Neural progenitor cell (in vitro differentiated cells): ENCODE data around the gene PXDN. TPM values are rescaled to one million over a fixed set of nuclear protein-coding genes. Genes with fewer than 3 reads are reported as not detected.

Source experiments
- DNase-seq: peaks from one replicate; pipeline ENCODE4 v3.0.0-alpha.2; 2016; ENCODE audit warnings: low spot score
- H2AFZ ChIP-seq: fragments of 200-600 bp; sonication (generic); replicated peaks from 2 replicates; pipeline ENCODE4 v1.6.1; 2016; ENCODE audit warnings: antibody characterized with exemption
- H3F3A ChIP-seq: fragments of 200-600 bp; sonication (generic); 2 replicates; pipeline ENCODE4 v1.6.1; 2016; ENCODE audit warnings: antibody characterized with exemption, low read depth
- H3K27ac ChIP-seq: fragments of 200-600 bp; sonication (generic); 2 replicates; pipeline ENCODE4 v1.5.1; 2016; ENCODE audit warnings: mild to moderate bottlenecking
- H3K27me3 ChIP-seq: fragments of 200-600 bp; sonication (generic); 2 replicates; pipeline ENCODE4 v1.6.1; 2016; ENCODE audit warnings: mild to moderate bottlenecking, moderate library complexity
- H3K36me3 ChIP-seq: fragments of 200-600 bp; sonication (generic); 2 replicates; pipeline ENCODE4 v1.5.1; 2016
- H3K4me1 ChIP-seq: fragments of 200-600 bp; sonication (generic); 2 replicates; pipeline ENCODE4 v1.6.1; 2016; ENCODE audit warnings: mixed run types
- H3K4me2 ChIP-seq: fragments of 200-600 bp; sonication (generic); 2 replicates; pipeline ENCODE4 v1.6.1; 2016
- H3K4me3 ChIP-seq: fragments of 200-600 bp; sonication (generic); 2 replicates; pipeline ENCODE4 v1.5.1; 2016
- H3K79me2 ChIP-seq: fragments of 200-600 bp; sonication (generic); 2 replicates; pipeline ENCODE4 v1.6.1; 2016; ENCODE audit warnings: low read depth
- H3K9ac ChIP-seq: fragments of 200-600 bp; sonication (generic); 2 replicates; pipeline ENCODE4 v1.6.1; 2016
- H3K9me3 ChIP-seq: fragments of 200-600 bp; sonication (generic); 2 replicates; pipeline ENCODE4 v1.5.1; 2016; ENCODE audit warnings: low read depth
- H4K20me1 ChIP-seq: fragments of 200-600 bp; sonication (generic); 2 replicates; pipeline ENCODE4 v1.6.1; 2016; ENCODE audit warnings: low read depth
- H3K27ac Mint-ChIP-seq: 3 replicates; pipeline ENCODE4 v1.8.0; 2021; ENCODE audit warnings: mixed read lengths
- H3K27me3 Mint-ChIP-seq: 2 replicates; pipeline ENCODE4 v1.8.0; 2022; ENCODE audit warnings: low read depth, mild to moderate bottlenecking, inconsistent platforms, moderate library complexity, mixed read lengths; ENCODE audit not compliant: insufficient read depth
- H3K36me3 Mint-ChIP-seq: 3 replicates; pipeline ENCODE4 v1.8.0; 2021; ENCODE audit warnings: mixed read lengths
- H3K4me1 Mint-ChIP-seq: 3 replicates; pipeline ENCODE4 v1.8.0; 2021; ENCODE audit warnings: mixed read lengths
- H3K4me3 Mint-ChIP-seq: 3 replicates; pipeline ENCODE4 v1.8.0; 2021; ENCODE audit warnings: mild to moderate bottlenecking, moderate library complexity, mixed read lengths
- H3K9me3 Mint-ChIP-seq: 3 replicates; pipeline ENCODE4 v1.8.0; 2020; ENCODE audit warnings: mixed read lengths
- EZH2 ChIP-seq: fragments of 200-600 bp; sonication (generic); IDR thresholded peaks from 2 replicates; pipeline ENCODE4 v1.6.1; 2017; ENCODE audit warnings: antibody characterized with exemption, mild to moderate bottlenecking, moderate library complexity
- EZH2phosphoT487 ChIP-seq: fragments of 200-600 bp; sonication (generic); IDR thresholded peaks from 2 replicates; pipeline ENCODE4 v1.6.1; 2017; ENCODE audit warnings: antibody characterized with exemption
- total RNA-seq: library from RNA; depleted of rRNA; stranded (reverse); fragments of >200 nt; gene quantifications from 2 replicates; pipeline ENCODE4 v1.2.3, GENCODE V29; 2015; ENCODE audit warnings: low replicate concordance
- TF ChIP-seq, protein P1 (sequence below): fragments of 200-600 bp; sonication (generic); IDR thresholded peaks from 2 replicates; pipeline ENCODE4 v1.5.1; 2017; ENCODE audit warnings: antibody characterized with exemption, mild to moderate bottlenecking

The PXDN gene
- total RNA-seq, 1 donor from 2014 or later, result 118 TPM

- Histone ChIP-seq H3K4me1 (peaks cover 20% of the 10 kb centered on the region), H3K4me2 (no peak overlapping the region), H3K9ac (no peak overlapping the region), H3K27me3 (no peaks in the 10 kb centered on the region), H3F3A (peaks cover 3% of the 10 kb centered on the region), H3K9me3 (no peaks in the 10 kb centered on the region), H3K27ac (no peak overlapping the region), H2AFZ (no peak overlapping the region), H3K4me3 (no peak overlapping the region), H3K36me3 (no peaks in the 10 kb centered on the region), H4K20me1 (no peaks in the 10 kb centered on the region), H3K79me2 (no peaks in the 10 kb centered on the region)
- Mint-ChIP-seq H3K4me3 (no peak overlapping the region), H3K36me3 (peaks cover 2% of the 10 kb centered on the region), H3K4me1 (peaks cover 26% of the 10 kb centered on the region), H3K27ac (no peak overlapping the region), H3K27me3 (peaks cover 5% of the 10 kb centered on the region), H3K9me3 (peaks cover 3% of the 10 kb centered on the region)
- TF ChIP-seq EZH2 (no peak), EZH2phosphoT487 (no peak)
- TF ChIP-seq, protein P1, sequence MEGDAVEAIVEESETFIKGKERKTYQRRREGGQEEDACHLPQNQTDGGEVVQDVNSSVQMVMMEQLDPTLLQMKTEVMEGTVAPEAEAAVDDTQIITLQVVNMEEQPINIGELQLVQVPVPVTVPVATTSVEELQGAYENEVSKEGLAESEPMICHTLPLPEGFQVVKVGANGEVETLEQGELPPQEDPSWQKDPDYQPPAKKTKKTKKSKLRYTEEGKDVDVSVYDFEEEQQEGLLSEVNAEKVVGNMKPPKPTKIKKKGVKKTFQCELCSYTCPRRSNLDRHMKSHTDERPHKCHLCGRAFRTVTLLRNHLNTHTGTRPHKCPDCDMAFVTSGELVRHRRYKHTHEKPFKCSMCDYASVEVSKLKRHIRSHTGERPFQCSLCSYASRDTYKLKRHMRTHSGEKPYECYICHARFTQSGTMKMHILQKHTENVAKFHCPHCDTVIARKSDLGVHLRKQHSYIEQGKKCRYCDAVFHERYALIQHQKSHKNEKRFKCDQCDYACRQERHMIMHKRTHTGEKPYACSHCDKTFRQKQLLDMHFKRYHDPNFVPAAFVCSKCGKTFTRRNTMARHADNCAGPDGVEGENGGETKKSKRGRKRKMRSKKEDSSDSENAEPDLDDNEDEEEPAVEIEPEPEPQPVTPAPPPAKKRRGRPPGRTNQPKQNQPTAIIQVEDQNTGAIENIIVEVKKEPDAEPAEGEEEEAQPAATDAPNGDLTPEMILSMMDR, result no peak
- DNase-seq, result no peak
Measured at GRCh38 chr2:1609485-1610095, 134.7 kb downstream of the PXDN start.

- H3K9me3 Mint-ChIP-seq, result peaks cover 3% of the 10 kb centered on the region
- Histone ChIP-seq H2AFZ (no peak overlapping the region), H3K4me3 (no peak overlapping the region), H3K4me1 (peaks cover 14% of the 10 kb centered on the region), H3K9me3 (no peaks in the 10 kb centered on the region), H3K79me2 (no peaks in the 10 kb centered on the region), H4K20me1 (no peaks in the 10 kb centered on the region), H3K36me3 (no peaks in the 10 kb centered on the region), H3K9ac (no peak overlapping the region), H3K27ac (no peak overlapping the region), H3K27me3 (no peaks in the 10 kb centered on the region), H3F3A (peaks cover 5% of the 10 kb centered on the region), H3K4me2 (no peak overlapping the region)
- no peak overlapping the region for H3K27ac Mint-ChIP-seq
- peaks cover 5% of the 10 kb centered on the region for H3K27me3 Mint-ChIP-seq
- H3K36me3 Mint-ChIP-seq, result peaks cover 2% of the 10 kb centered on the region
- peaks cover 24% of the 10 kb centered on the region for H3K4me1 Mint-ChIP-seq
- no peak overlapping the region for H3K4me3 Mint-ChIP-seq
- TF ChIP-seq EZH2phosphoT487 (no peak), EZH2 (no peak)
- TF ChIP-seq, protein P1, result no peak
- DNase-seq, result no peak
Measured at GRCh38 chr2:1609040-1609439, 135.3 kb downstream of the PXDN start.

DNA sequence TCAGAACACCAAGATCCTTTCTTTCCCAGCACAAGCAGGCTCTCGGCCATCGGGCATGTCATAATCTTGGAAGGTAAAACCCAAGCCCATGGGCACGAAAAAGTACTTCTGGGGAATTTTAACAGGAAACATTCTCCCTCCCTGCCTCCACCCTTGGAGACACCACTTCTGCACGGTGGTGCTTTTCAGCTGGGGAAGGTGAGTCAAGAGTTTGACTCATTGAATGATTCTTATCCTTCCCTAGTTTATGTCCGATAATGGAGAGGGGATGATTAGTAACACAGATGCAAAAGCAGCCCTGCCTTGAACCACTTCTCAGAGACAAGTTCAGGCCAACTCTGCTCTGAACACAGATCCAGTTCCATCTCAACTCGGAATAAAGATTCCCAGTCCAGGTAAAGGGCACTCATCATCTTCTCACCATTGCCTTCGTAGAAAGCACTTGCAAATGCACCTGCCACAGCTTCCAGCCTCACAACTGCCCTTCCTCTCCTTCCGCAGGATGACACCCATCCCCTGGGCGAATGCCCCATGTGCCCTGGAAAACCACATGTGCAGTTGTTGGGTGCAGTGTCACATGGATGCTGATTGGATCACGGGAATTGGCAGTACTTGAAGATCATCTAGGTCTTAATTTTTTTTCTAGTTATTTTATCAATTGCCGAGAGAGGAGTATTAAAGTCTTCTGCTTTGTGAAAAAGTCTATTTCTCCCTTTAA, 136.2 kb downstream of the PXDN start:
- H3K9me3 Mint-ChIP-seq, result peaks cover 3% of the 10 kb centered on the region
- H3K4me1 Mint-ChIP-seq, result peaks cover 18% of the 10 kb centered on the region
- TF ChIP-seq, protein P1, result no peak
- TF ChIP-seq EZH2 (no peak), EZH2phosphoT487 (no peak)
- H2AFZ ChIP-seq, result no peak overlapping the region
- no peak overlapping the region for H3K27ac Mint-ChIP-seq
- H3K4me3 Mint-ChIP-seq, result no peak overlapping the region
- H3K79me2 ChIP-seq, result no peaks in the 10 kb centered on the region
- no peak overlapping the region for H3K27ac ChIP-seq
- H3K9ac ChIP-seq, result no peak overlapping the region
- H3K4me3 ChIP-seq, result no peak overlapping the region
- no peaks in the 10 kb centered on the region for H3K27me3 ChIP-seq
- peaks cover 7% of the 10 kb centered on the region for H3K4me1 ChIP-seq
- DNase-seq, result no peak
- H3K36me3 Mint-ChIP-seq, result peaks cover 2% of the 10 kb centered on the region
- H3K9me3 ChIP-seq, result no peaks in the 10 kb centered on the region
- H3K27me3 Mint-ChIP-seq, result peaks cover 5% of the 10 kb centered on the region
- H3F3A ChIP-seq, result peaks cover 5% of the 10 kb centered on the region
- no peaks in the 10 kb centered on the region for H4K20me1 ChIP-seq
- no peak overlapping the region for H3K4me2 ChIP-seq
- no peaks in the 10 kb centered on the region for H3K36me3 ChIP-seq
